Osteocyte (in vitro differentiated cells): ENCODE results near the gene ADRA1B. TPM values are rescaled to one million over a fixed set of nuclear protein-coding genes. Genes with fewer than 3 reads are reported as not detected.

Experiments
- DNase-seq: peaks from one replicate; pipeline ENCODE4 v3.0.0; 2021; ENCODE audit warnings: mixed read lengths; ENCODE audit not compliant: unreplicated experiment; ENCODE audit errors: extremely low spot score
- H3K27ac Mint-ChIP-seq: one replicate; pipeline ENCODE4 v1.8.0; 2021; ENCODE audit warnings: mild to moderate bottlenecking, mixed read lengths; ENCODE audit not compliant: unreplicated experiment
- H3K27me3 Mint-ChIP-seq: one replicate; pipeline ENCODE4 v1.8.0; 2021; ENCODE audit warnings: mixed read lengths; ENCODE audit not compliant: unreplicated experiment
- H3K36me3 Mint-ChIP-seq: one replicate; pipeline ENCODE4 v1.8.0; 2021; ENCODE audit warnings: mixed read lengths; ENCODE audit not compliant: unreplicated experiment
- H3K4me1 Mint-ChIP-seq: one replicate; pipeline ENCODE4 v1.8.0; 2021; ENCODE audit warnings: mixed read lengths; ENCODE audit not compliant: unreplicated experiment
- H3K4me3 Mint-ChIP-seq: one replicate; pipeline ENCODE4 v1.8.0; 2021; ENCODE audit warnings: mild to moderate bottlenecking, moderate library complexity, mixed read lengths; ENCODE audit not compliant: unreplicated experiment
- H3K9me3 Mint-ChIP-seq: one replicate; pipeline ENCODE4 v1.8.0; 2021; ENCODE audit warnings: mixed read lengths; ENCODE audit not compliant: unreplicated experiment
- total RNA-seq: library from RNA; stranded (reverse); gene quantifications from 2 replicates; pipeline ENCODE4 v1.2.1, GENCODE V29; 2021
- TF ChIP-seq, protein P1 (sequence below): fragments of 200-600 bp; sonication (generic); IDR thresholded peaks from 2 replicates; pipeline ENCODE4 v1.5.0; 2021; ENCODE audit warnings: antibody characterized with exemption, mild to moderate bottlenecking, moderate library complexity

ADRA1B gene
- total RNA-seq, 1 donor from 2014 or later: 4.0 TPM

DNA sequence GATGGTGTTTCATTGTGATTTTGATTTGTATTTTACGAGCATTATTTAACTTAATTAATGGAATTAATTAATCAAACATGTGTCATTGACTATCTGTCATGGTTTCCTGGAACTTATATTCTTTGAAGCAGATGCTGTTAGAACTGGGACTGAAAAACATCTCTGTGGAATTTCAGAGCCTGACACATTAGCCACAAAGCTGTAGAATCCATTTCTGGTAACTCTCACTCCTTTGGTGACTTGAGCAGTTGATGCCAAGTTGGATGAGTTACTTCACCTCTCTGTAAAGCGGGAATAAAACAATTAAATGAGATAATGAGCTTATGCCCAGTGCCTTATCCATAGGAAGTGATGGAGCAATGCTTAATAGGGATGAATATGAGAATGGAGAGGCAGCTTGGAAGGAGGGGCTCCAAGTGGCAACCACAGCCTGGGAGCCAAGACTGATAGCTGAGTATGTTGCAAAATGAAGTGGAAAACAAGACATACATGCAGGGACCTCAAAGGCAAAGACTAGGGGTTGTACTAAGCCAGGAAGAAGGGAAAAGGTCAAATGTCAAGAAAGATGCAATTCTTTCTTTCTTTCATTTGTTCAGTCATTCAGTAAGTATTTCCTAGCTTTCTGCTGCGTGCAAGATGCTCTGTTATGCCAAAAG, 23.1 kb upstream of the ADRA1B start:
- H3K4me3 Mint-ChIP-seq: no peak overlapping the region

GRCh38 chr5:159894149-159894720, 22.0 kb upstream of the ADRA1B start:
- H3K27me3 Mint-ChIP-seq: peaks cover 5% of the 10 kb centered on the region
- TF ChIP-seq, protein P1, sequence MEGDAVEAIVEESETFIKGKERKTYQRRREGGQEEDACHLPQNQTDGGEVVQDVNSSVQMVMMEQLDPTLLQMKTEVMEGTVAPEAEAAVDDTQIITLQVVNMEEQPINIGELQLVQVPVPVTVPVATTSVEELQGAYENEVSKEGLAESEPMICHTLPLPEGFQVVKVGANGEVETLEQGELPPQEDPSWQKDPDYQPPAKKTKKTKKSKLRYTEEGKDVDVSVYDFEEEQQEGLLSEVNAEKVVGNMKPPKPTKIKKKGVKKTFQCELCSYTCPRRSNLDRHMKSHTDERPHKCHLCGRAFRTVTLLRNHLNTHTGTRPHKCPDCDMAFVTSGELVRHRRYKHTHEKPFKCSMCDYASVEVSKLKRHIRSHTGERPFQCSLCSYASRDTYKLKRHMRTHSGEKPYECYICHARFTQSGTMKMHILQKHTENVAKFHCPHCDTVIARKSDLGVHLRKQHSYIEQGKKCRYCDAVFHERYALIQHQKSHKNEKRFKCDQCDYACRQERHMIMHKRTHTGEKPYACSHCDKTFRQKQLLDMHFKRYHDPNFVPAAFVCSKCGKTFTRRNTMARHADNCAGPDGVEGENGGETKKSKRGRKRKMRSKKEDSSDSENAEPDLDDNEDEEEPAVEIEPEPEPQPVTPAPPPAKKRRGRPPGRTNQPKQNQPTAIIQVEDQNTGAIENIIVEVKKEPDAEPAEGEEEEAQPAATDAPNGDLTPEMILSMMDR: no peak
- H3K36me3 Mint-ChIP-seq: no peaks in the 10 kb centered on the region
- H3K27ac Mint-ChIP-seq: peak overlapping the region; percentile 10
- H3K4me3 Mint-ChIP-seq: no peak overlapping the region
- DNase-seq: no peak
- H3K9me3 Mint-ChIP-seq: no peaks in the 10 kb centered on the region
- peaks cover 15% of the 10 kb centered on the region for H3K4me1 Mint-ChIP-seq

More for the DNA sequence above, 23.1 kb upstream of the ADRA1B start:
- Mint-ChIP-seq H3K27ac (peak overlapping the region; percentile 2), H3K27me3 (peaks cover 4% of the 10 kb centered on the region), H3K9me3 (no peaks in the 10 kb centered on the region), H3K36me3 (no peaks in the 10 kb centered on the region), H3K4me1 (peaks cover 14% of the 10 kb centered on the region)
- TF ChIP-seq, protein P1: no peak
- no peak for DNase-seq

DNA sequence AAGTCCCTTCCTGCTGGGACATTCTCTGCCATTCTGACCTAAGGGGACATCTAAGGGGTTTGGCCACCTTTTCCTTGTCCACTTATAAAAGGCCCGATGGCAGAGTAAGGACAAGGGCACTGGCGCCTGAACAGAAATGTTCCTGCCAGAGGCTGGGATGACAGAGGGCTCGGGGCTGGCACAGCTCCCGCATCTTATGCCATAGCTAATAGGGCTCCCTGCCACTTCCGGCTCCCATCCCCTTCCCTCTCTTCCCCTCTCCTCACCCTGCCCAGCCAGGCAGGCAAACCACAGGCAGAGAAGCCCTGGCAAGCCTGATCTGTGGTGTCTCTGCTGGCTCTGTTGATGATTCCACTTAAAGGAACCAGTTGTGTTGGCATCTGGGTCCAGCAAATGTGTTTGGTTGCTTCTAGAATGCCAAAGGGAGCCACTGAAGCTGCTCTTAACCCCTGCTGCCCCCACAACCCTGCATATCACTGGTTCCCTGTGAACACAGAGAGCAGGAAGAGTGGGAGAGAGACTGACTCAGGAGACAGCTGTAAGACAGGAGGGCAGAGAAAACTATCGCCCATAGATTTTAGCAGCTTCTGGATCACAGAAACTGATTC, 18.4 kb upstream of the ADRA1B start:
- peaks cover 5% of the 10 kb centered on the region for H3K27me3 Mint-ChIP-seq
- no peak overlapping the region for H3K4me3 Mint-ChIP-seq
- H3K4me1 Mint-ChIP-seq: peaks cover 37% of the 10 kb centered on the region
- TF ChIP-seq, protein P1: no peak
- no peaks in the 10 kb centered on the region for H3K36me3 Mint-ChIP-seq
- DNase-seq: no peak
- no peak overlapping the region for H3K27ac Mint-ChIP-seq
- no peaks in the 10 kb centered on the region for H3K9me3 Mint-ChIP-seq

DNA sequence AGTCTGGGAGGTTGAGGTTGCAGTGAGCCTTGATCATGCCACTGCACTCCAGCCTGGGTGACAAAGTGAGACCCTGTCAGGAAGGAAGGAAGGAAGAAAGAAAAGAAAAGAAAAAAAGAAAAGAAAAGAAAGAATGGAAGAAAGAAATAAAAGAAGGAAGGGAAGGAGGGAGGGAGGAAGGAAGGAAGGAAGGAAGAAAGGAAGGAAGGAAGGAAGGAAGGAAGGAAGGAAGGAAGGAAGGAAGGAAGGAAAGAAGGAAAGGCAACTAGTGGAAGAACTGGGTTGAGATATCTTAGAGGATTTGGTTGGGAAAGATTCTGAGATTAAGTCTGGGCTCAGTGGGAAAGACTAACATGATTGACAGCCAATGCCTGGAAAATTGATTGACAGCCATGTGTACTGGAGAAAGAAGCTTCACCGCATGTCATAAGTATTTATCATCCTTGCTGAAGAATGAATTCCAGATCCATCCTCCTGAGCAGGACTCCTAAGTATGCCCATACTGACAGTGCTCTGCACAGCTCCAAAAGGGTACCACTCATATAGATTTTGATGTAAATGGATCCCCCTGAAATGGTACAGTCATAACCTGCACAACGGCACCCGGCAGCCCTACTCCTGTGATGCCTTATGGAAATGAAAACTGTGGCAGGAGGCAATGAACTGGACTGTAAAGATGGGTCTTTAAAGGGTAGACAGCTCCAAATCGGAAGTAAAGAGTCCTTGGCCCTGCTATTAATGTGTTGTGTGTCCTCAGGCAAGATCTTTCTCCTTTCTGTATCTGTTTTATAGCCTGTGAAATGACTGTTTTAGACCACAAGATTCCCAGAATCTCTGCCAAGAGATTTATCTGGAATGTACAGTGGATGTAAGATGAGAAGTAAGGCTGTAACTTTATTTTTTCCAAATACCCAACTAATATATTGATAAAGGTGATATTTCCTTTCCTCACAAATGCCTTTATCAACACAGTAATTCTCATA, 16.9 kb upstream of the ADRA1B start:
- Mint-ChIP-seq H3K27ac (no peak overlapping the region), H3K36me3 (no peaks in the 10 kb centered on the region), H3K9me3 (no peaks in the 10 kb centered on the region), H3K27me3 (peaks cover 5% of the 10 kb centered on the region), H3K4me1 (peaks cover 31% of the 10 kb centered on the region), H3K4me3 (no peak overlapping the region)
- TF ChIP-seq, protein P1: no peak
- DNase-seq: no peak
